Astrocyte (in vitro differentiated cells and primary cell): ENCODE data around the gene SLC6A13. TPM values are rescaled to one million over a fixed set of nuclear protein-coding genes. Genes with fewer than 3 reads are reported as not detected.

Experiments
- DNase-seq: peaks from one replicate; pipeline ENCODE4 v3.0.0-alpha.2; 2010; ENCODE audit warnings: low read depth
- FAIRE-seq: peaks from 2 replicates; lab custom pipeline; 2011; peaks lifted over from hg19 to GRCh38; lab: Jason Lieb, UNC
- H2AFZ ChIP-seq: 2 replicates; pipeline ENCODE4 v1.6.0; 2012; ENCODE audit warnings: low read depth, low read length, inconsistent platforms
- H3K27ac ChIP-seq: 2 replicates; pipeline ENCODE4 v1.5.1; 2011; ENCODE audit warnings: low read depth, low read length, inconsistent platforms
- H3K27me3 ChIP-seq: 2 replicates; pipeline ENCODE4 v1.6.0; 2011; ENCODE audit warnings: low read length, inconsistent platforms; ENCODE audit not compliant: insufficient read depth
- H3K36me3 ChIP-seq: 2 replicates; pipeline ENCODE4 v1.5.1; 2011; ENCODE audit warnings: low read length, inconsistent platforms; ENCODE audit not compliant: insufficient read depth
- H3K4me1 ChIP-seq: 2 replicates; pipeline ENCODE4 v1.5.1; 2011; ENCODE audit warnings: low read length, inconsistent platforms; ENCODE audit not compliant: insufficient read depth
- H3K4me2 ChIP-seq: 2 replicates; pipeline ENCODE4 v1.6.0; 2012; ENCODE audit warnings: low read length, inconsistent platforms
- H3K4me3 ChIP-seq: 2 replicates; pipeline ENCODE4 v1.5.1; 2011; ENCODE audit warnings: low read depth, mild to moderate bottlenecking, low read length, inconsistent platforms; ENCODE audit not compliant: insufficient read depth
- H3K79me2 ChIP-seq: 2 replicates; pipeline ENCODE4 v1.6.0; 2012; ENCODE audit warnings: mild to moderate bottlenecking, low read length, inconsistent platforms; ENCODE audit not compliant: insufficient read depth
- H3K9ac ChIP-seq: 2 replicates; pipeline ENCODE4 v1.6.0; 2012; ENCODE audit warnings: mild to moderate bottlenecking, low read length, inconsistent platforms
- H3K9me3 ChIP-seq: 2 replicates; pipeline ENCODE4 v1.5.1; 2012; ENCODE audit warnings: low read depth, mild to moderate bottlenecking, low read length, inconsistent platforms; ENCODE audit not compliant: insufficient read depth
- H4K20me1 ChIP-seq: 2 replicates; pipeline ENCODE4 v1.6.0; 2012; ENCODE audit warnings: low read length, inconsistent platforms; ENCODE audit not compliant: insufficient read depth
- H3K27ac Mint-ChIP-seq: one replicate; pipeline ENCODE4 v1.8.0; 2021; ENCODE audit warnings: mild to moderate bottlenecking, mixed read lengths; ENCODE audit not compliant: unreplicated experiment
- H3K27me3 Mint-ChIP-seq: one replicate; pipeline ENCODE4 v1.8.0; 2021; ENCODE audit warnings: low read depth, mixed read lengths; ENCODE audit not compliant: unreplicated experiment
- H3K36me3 Mint-ChIP-seq: one replicate; pipeline ENCODE4 v1.8.0; 2021; ENCODE audit warnings: low read depth, mixed read lengths; ENCODE audit not compliant: unreplicated experiment
- H3K4me1 Mint-ChIP-seq: one replicate; pipeline ENCODE4 v1.8.0; 2021; ENCODE audit warnings: low read depth, mixed read lengths; ENCODE audit not compliant: unreplicated experiment
- H3K4me3 Mint-ChIP-seq: one replicate; pipeline ENCODE4 v1.8.0; 2021; ENCODE audit warnings: mild to moderate bottlenecking, moderate library complexity, mixed read lengths; ENCODE audit not compliant: unreplicated experiment
- H3K9me3 Mint-ChIP-seq: one replicate; pipeline ENCODE4 v1.8.0; 2021; ENCODE audit warnings: mild to moderate bottlenecking, mixed read lengths; ENCODE audit not compliant: unreplicated experiment
- EZH2 ChIP-seq: IDR thresholded peaks from 2 replicates; pipeline ENCODE4 v1.6.1; 2012; ENCODE audit warnings: mild to moderate bottlenecking, low read length, inconsistent platforms; ENCODE audit not compliant: insufficient read depth
- total RNA-seq: library from RNA; stranded (reverse); gene quantifications from 2 replicates; pipeline ENCODE4 v1.2.1, GENCODE V29; 2021
- TF ChIP-seq, protein P1 (sequence below): IDR thresholded peaks from 2 replicates; pipeline ENCODE4 v1.5.1; 2011; ENCODE audit warnings: low read depth, mild to moderate bottlenecking, inconsistent platforms, low read length, moderate library complexity; ENCODE audit not compliant: insufficient read depth

Gene SLC6A13
- total RNA-seq, 1 donor from 2014 or later: 2.6 TPM

DNA sequence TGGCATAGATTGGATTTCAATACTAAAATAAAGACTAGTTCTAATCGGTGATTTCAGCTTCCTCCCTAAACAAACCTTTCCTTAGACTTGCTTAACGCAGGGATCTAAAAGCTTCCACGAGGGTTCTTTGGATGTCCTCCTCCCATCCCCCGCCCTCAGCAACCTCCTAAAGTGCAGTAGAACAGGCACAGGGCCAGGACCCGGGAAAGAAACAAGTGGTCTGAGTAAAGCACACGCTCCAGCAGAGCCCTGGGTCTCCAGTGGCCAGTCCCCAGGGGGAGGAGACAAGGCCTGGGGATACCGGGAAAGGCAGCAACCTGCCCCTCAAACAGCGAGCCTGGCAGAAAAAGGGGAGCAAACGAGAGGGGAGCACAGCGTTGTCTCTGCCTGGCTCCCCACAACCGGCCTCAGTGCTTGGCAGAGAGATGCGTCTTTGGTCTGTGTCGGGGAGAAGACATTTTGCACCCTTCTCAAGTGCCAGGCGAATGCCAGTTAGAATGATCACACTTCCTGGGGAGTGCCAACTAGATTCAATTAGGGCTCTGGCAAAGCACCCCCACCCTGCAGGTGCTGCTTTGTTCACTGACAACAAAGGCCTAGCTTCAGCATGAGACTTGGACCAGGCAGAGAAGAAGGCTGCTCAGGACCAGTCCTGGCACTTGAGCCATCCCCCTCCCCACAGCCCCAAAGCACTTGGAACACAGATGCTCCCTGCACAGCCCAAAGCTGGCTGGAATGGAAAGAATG is 31.5 kb downstream of the SLC6A13 start:
- Histone ChIP-seq H3K36me3 (no peaks in the 10 kb centered on the region), H3K4me1 (no peaks in the 10 kb centered on the region), H3K27me3 (peaks cover 38% of the 10 kb centered on the region), H3K9ac (no peak overlapping the region), H3K4me2 (no peak overlapping the region), H3K9me3 (no peaks in the 10 kb centered on the region), H3K27ac (no peak overlapping the region), H2AFZ (no peak overlapping the region), H4K20me1 (no peaks in the 10 kb centered on the region), H3K4me3 (no peak overlapping the region), H3K79me2 (no peaks in the 10 kb centered on the region)
- H3K27me3 Mint-ChIP-seq: peaks cover 38% of the 10 kb centered on the region
- DNase-seq: no peak
- no peak overlapping the region for H3K4me3 Mint-ChIP-seq
- TF ChIP-seq EZH2: peak; percentile 49
- TF ChIP-seq, protein P1, sequence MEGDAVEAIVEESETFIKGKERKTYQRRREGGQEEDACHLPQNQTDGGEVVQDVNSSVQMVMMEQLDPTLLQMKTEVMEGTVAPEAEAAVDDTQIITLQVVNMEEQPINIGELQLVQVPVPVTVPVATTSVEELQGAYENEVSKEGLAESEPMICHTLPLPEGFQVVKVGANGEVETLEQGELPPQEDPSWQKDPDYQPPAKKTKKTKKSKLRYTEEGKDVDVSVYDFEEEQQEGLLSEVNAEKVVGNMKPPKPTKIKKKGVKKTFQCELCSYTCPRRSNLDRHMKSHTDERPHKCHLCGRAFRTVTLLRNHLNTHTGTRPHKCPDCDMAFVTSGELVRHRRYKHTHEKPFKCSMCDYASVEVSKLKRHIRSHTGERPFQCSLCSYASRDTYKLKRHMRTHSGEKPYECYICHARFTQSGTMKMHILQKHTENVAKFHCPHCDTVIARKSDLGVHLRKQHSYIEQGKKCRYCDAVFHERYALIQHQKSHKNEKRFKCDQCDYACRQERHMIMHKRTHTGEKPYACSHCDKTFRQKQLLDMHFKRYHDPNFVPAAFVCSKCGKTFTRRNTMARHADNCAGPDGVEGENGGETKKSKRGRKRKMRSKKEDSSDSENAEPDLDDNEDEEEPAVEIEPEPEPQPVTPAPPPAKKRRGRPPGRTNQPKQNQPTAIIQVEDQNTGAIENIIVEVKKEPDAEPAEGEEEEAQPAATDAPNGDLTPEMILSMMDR: no peak
- H3K27ac Mint-ChIP-seq: no peak overlapping the region
- FAIRE-seq: no peak
- peaks cover 6% of the 10 kb centered on the region for H3K9me3 Mint-ChIP-seq
- no peaks in the 10 kb centered on the region for H3K4me1 Mint-ChIP-seq
- peaks cover 13% of the 10 kb centered on the region for H3K36me3 Mint-ChIP-seq

DNA sequence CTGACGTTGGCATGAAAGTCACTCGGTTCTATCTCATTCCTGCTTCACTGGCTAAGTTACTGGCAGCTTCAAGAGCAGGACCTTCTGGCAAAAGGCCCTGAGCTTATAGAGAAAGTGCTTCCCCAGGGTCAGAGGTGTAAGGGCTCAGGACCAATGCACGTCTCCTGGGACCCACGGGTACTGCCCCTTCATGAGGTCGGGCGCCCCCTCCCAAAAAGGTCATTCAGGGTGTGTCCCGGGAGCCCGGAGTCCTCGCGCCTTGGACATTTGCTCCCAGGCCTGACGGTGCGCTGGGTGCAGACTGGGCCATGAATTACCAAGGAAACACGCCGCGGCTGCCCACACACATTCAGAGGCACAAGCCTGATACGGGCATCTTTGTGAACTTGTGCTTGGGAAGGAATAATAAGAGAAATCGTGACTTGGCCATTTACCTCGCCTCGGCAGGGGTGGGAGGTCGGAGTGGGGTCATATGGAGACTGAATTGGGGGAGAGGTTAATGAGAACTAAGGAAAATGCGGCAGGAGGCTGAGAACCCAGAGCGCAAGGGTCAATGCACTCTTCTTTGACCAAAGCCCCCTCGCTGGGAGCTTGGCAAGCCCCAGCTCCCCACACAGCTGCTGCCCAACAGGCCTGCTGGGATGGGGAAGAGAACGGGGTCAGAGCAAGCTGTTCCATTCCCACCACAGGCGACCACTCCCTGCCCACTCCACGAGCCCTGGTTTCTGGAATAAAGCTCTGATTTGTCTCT is 33.0 kb downstream of the SLC6A13 start:
- H3K27ac Mint-ChIP-seq: no peak overlapping the region
- H3K4me1 Mint-ChIP-seq: no peaks in the 10 kb centered on the region
- Histone ChIP-seq H3K9me3 (no peaks in the 10 kb centered on the region), H2AFZ (no peak overlapping the region), H3K36me3 (no peaks in the 10 kb centered on the region), H4K20me1 (no peaks in the 10 kb centered on the region), H3K27me3 (peaks cover 38% of the 10 kb centered on the region), H3K9ac (no peak overlapping the region), H3K4me2 (no peak overlapping the region), H3K27ac (no peak overlapping the region), H3K4me3 (no peak overlapping the region), H3K4me1 (no peaks in the 10 kb centered on the region), H3K79me2 (no peaks in the 10 kb centered on the region)
- H3K36me3 Mint-ChIP-seq: peaks cover 6% of the 10 kb centered on the region
- H3K9me3 Mint-ChIP-seq: peaks cover 3% of the 10 kb centered on the region
- no peak for TF ChIP-seq EZH2
- TF ChIP-seq, protein P1: no peak
- DNase-seq (no peak), FAIRE-seq (no peak)
- no peak overlapping the region for H3K4me3 Mint-ChIP-seq
- H3K27me3 Mint-ChIP-seq: peaks cover 43% of the 10 kb centered on the region
